Measurements from ENCODE around the gene ZNF407. TPM values are rescaled to one million over a fixed set of nuclear protein-coding genes. Genes with fewer than 3 reads are reported as not detected.

ZNF407 gene
- total and polyA plus RNA-seq, 4 donors = 2.8 to 34.9 (median 9.5) TPM

DNA sequence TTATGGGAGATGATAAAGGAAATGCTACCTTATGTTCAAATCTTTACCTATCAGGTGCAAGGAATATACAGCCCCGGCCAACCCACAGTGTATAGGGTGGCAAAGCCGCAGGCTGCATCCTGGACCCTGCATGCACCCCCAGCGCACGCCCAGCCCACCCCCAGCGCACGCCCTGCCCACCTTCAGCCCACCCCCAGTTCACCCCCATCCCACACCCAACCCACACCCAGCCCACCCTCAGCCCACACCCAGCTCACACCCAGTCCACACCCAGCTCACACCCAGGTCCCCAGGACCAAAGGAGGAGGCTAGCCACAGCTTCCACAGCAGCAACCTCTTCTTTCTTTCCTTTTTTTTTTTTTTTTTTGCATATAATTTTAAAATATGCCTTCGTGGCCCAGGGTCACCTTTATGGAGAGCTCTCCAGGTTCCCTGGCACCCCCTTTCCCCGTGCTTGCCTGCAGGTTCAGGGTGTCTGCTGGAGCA is 490.4 kb downstream of the ZNF407 start:
- H3K27ac ChIP-seq (ENCODE audit: low read depth in 1 of 2, low read length in 1 of 2) = no peak overlapping the region
- ATAC-seq (ENCODE audit: insufficient read depth, low FRiP score) = no peak
- no peaks in the 10 kb centered on the region for H3K4me1 ChIP-seq (ENCODE audit: control insufficient read depth in 5 of 5, insufficient read depth in 5 of 5, low read length in 5 of 5)
- no peak for DNase-seq
- no peak for TF ChIP-seq CTCF (IDR thresholded peaks at IDR 0.05; ENCODE audit: control extremely low read depth, extremely low read depth)
- no peaks in the 10 kb centered on the region for H3K27me3 ChIP-seq (ENCODE audit: control insufficient read depth in 3 of 3, insufficient read depth in 3 of 3, low read length in 2 of 3)
- no peaks in the 10 kb centered on the region for H3K36me3 ChIP-seq (ENCODE audit: control insufficient read depth in 4 of 4, insufficient read depth in 4 of 4, low read length in 4 of 4)
- peaks cover 0 to 6% (median 0%) of the 10 kb centered on the region in 4 donors for H3K9me3 ChIP-seq (ENCODE audit: control insufficient read depth in 4 of 4, insufficient read depth in 3 of 4, low read length in 3 of 4)
- H3K4me3 ChIP-seq = no peak overlapping the region
- 94 to 95% methylated on average over 8 of the region's 8 CpGs for WGBS, 2 donors
- H3K9ac ChIP-seq (ENCODE audit: insufficient read depth in 1 of 2, low read length in 2 of 2) = no peak overlapping the region

DNA sequence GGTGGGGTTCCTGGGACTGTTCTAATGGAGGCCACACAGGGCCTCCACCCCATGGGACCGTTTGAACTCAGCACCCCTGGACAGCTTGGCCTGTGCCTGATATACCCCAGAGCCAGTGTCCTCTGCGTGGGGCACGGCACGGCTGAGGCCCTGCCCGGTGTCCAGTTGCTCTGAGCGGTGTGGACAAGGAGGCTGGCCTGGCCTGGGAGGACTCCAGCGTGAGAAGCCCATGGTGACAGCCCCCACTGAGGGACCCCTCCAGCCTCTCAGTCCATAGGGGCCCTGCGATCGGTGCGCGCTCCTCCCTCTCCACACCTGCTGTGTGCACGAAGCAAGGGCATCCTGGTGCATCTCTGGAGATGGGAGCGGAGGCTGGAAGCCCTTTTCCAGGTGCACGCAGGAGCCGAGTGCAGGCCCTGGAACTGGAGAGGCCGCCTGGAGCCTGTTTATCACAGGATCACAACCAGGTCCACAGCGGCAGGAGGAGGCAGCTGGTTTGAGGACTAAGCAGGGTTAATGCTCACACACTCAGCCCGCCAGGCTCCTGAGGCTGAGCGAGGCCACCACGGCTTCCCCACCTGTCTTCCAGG is 491.0 kb downstream of the ZNF407 start:
- 96% methylated on average over 20 of the region's 20 CpGs for WGBS, 2 donors
- DNase-seq (no peak), ATAC-seq (ENCODE audit: insufficient read depth, low FRiP score) (no peak)
- Histone ChIP-seq H3K36me3 (ENCODE audit: control insufficient read depth in 4 of 4, insufficient read depth in 4 of 4, low read length in 4 of 4) (no peaks in the 10 kb centered on the region), H3K27ac (ENCODE audit: low read depth in 1 of 2, low read length in 1 of 2) (no peak overlapping the region), H3K9me3 (ENCODE audit: control insufficient read depth in 4 of 4, insufficient read depth in 3 of 4, low read length in 3 of 4) (peaks cover 0 to 4% (median 0%) of the 10 kb centered on the region in 4 donors), H3K4me1 (ENCODE audit: control insufficient read depth in 5 of 5, insufficient read depth in 5 of 5, low read length in 5 of 5) (no peaks in the 10 kb centered on the region), H3K27me3 (ENCODE audit: control insufficient read depth in 3 of 3, insufficient read depth in 3 of 3, low read length in 2 of 3) (no peaks in the 10 kb centered on the region), H3K9ac (ENCODE audit: insufficient read depth in 1 of 2, low read length in 2 of 2) (no peak overlapping the region), H3K4me3 (no peak overlapping the region)
- no peak for TF ChIP-seq CTCF (IDR thresholded peaks at IDR 0.05; ENCODE audit: control extremely low read depth, extremely low read depth)

DNA sequence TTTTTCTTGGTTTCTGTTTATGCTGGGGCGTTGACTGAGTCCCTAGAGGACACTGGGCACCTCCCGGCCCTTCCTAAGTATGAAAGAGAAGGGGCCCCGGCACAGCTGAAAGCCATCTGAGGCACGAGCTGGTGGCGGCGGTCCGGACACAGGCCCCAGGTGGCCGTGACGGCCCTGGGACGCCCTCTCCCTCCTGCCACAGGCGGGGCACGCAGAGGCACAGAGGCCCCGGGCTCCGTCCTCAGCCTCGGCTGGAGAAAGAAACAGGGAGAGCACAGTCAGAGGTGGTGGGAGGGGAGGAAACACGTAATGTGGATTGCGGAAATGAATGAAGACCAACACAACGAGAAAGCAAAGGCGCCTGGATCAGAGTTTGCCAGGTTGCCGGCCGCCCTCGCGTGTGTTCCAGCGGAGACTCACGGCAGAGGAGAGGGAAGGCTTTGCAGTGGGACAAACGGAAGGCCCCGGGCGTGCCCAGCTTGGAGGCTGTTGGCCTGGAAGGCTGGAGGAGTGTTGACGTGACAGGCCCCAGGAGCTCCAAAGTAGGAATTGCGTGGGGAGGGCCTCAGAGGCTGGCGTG is 492.2 kb downstream of the ZNF407 start:
- DNase-seq = no peak
- TF ChIP-seq CTCF (IDR thresholded peaks at IDR 0.05; ENCODE audit: control extremely low read depth, extremely low read depth) = no peak
- no peaks in the 10 kb centered on the region for H3K27me3 ChIP-seq (ENCODE audit: control insufficient read depth in 3 of 3, insufficient read depth in 3 of 3, low read length in 2 of 3)
- no peak overlapping the region for H3K4me3 ChIP-seq
- no peaks in the 10 kb centered on the region for H3K4me1 ChIP-seq (ENCODE audit: control insufficient read depth in 5 of 5, insufficient read depth in 5 of 5, low read length in 5 of 5)
- 90 to 91% methylated on average over 29 to 31 of the region's 31 CpGs for WGBS, 2 donors
- peaks cover 0 to 4% (median 0%) of the 10 kb centered on the region in 4 donors for H3K9me3 ChIP-seq (ENCODE audit: control insufficient read depth in 4 of 4, insufficient read depth in 3 of 4, low read length in 3 of 4)
- no peak for ATAC-seq (ENCODE audit: insufficient read depth, low FRiP score)
- H3K36me3 ChIP-seq (ENCODE audit: control insufficient read depth in 4 of 4, insufficient read depth in 4 of 4, low read length in 4 of 4) = no peaks in the 10 kb centered on the region
- no peak overlapping the region for H3K27ac ChIP-seq (ENCODE audit: low read depth in 1 of 2, low read length in 1 of 2)
- no peak overlapping the region for H3K9ac ChIP-seq (ENCODE audit: insufficient read depth in 1 of 2, low read length in 2 of 2)
